Right atrium auricular region (tissue), 2 donors: ENCODE measurements around the gene KCTD18. TPM values are rescaled to one million over a fixed set of nuclear protein-coding genes. Genes with fewer than 3 reads are reported as not detected.
A peak's percentile ranks its signal among the peaks of the same experiment; 100 is the strongest.

ENCODE experiments used
- DNase-seq: peaks from one replicate; pipeline ENCODE4 v3.0.0-alpha.2; 2019; ENCODE audit warnings: low spot score
- H3K27ac ChIP-seq, 2 donors: fragments of 200-600 bp; sonication (generic); 1 replicate in 1 of 2; 2 replicates in 1 of 2; pipeline ENCODE4 v1.5.1; 2016 to 2019
- H3K27me3 ChIP-seq, 2 donors: fragments of 200-600 bp; sonication (generic); one replicate each; pipeline versions ENCODE4 v1.5.1 to v1.6.0; 2017 to 2019
- H3K36me3 ChIP-seq: fragments of 200-600 bp; sonication (generic); one replicate; pipeline ENCODE4 v1.5.1; 2016
- H3K4me1 ChIP-seq, 2 donors: fragments of 200-600 bp; sonication (generic); one replicate each; pipeline versions ENCODE4 v1.5.1 to v1.6.0; 2017 to 2019
- H3K4me3 ChIP-seq, 2 donors: fragments of 200-600 bp; sonication (generic); 1 replicate in 1 of 2; 2 replicates in 1 of 2; pipeline ENCODE4 v1.5.1; 2017 to 2019; ENCODE audit warnings: mild to moderate bottlenecking in 1 of 2, moderate library complexity in 1 of 2
- H3K9me3 ChIP-seq, 2 donors: fragments of 200-600 bp; sonication (generic); one replicate each; pipeline ENCODE4 v1.5.1; 2019
- total RNA-seq, 2 donors: library from RNA; depleted of rRNA; stranded (reverse); fragments of >200 nt; gene quantifications; one replicate each; pipeline ENCODE4 v1.1.0, GENCODE V29; 2016
- TF ChIP-seq, protein P1 (sequence below), 2 donors: fragments of 200-600 bp; sonication (generic); IDR thresholded peaks; one replicate each; pipeline ENCODE4 v1.5.1; 2019; ENCODE audit warnings: antibody characterized with exemption in 2 of 2

The KCTD18 gene
- 10 to 100 TPM; 11.9 to 16.4 TPM for total RNA-seq

DNA sequence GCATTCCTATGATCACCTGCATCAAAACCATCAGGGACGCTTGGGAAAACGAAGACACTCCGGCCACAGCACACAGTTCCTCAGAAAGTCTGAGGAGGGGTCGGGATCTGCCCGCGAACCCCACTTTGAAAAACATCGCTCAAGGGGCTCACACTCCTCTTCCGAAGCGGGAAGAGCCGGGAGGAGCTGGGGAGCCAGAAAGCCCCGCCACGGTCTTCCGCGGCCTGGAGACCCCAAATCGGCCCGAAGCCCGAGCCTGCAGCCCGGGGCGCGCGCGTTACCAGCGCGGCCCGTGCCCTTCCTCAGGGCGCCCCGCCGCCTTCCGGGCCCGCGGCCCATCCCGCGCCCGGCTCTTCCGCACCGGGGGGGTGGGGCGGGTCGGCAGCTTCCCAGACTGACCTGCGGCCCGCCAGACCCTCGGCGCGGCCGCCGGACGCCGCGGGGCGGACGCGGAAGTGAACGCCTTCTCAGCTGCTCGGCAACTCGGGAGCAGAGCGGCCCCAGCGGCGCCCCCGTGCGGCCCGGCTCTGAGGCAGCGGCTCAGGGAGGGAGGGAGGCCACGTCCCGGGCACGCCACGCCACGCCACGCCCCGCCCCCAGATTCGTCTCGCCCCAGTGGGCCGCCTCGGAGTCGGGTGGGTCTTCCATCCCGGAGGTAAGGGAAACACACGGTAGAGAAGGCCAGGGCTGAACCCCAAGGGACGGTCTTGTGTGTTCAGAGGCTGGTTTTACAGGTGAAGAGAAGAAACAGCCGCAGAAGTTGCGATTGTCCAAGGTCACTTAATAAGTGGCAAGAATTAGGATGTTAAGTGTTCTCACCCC, at the start of gene KCTD18:
TSS of gene KCTD18 (minus strand) at position 457 of the 822 bp plus-strand sequence. CDS start 3,052 bp downstream, outside the sequence.
- Histone ChIP-seq H3K9me3 (no peaks in the 10 kb centered on the region), H3K4me1 (peaks cover 0 to 19% of the 10 kb centered on the region in 2 donors), H3K36me3 (peaks cover 4% of the 10 kb centered on the region), H3K4me3 (peak within 1 kb of the TSS; percentile 88 to 93), H3K27me3 (no peaks in the 10 kb centered on the region), H3K27ac (peak within 1 kb of the TSS; percentile 87 to 88)
- peak; percentile 86 for DNase-seq
- TF ChIP-seq, protein P1, sequence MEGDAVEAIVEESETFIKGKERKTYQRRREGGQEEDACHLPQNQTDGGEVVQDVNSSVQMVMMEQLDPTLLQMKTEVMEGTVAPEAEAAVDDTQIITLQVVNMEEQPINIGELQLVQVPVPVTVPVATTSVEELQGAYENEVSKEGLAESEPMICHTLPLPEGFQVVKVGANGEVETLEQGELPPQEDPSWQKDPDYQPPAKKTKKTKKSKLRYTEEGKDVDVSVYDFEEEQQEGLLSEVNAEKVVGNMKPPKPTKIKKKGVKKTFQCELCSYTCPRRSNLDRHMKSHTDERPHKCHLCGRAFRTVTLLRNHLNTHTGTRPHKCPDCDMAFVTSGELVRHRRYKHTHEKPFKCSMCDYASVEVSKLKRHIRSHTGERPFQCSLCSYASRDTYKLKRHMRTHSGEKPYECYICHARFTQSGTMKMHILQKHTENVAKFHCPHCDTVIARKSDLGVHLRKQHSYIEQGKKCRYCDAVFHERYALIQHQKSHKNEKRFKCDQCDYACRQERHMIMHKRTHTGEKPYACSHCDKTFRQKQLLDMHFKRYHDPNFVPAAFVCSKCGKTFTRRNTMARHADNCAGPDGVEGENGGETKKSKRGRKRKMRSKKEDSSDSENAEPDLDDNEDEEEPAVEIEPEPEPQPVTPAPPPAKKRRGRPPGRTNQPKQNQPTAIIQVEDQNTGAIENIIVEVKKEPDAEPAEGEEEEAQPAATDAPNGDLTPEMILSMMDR (IDR thresholded peaks at IDR 0.05) = peak; percentile 83 to 92

DNA sequence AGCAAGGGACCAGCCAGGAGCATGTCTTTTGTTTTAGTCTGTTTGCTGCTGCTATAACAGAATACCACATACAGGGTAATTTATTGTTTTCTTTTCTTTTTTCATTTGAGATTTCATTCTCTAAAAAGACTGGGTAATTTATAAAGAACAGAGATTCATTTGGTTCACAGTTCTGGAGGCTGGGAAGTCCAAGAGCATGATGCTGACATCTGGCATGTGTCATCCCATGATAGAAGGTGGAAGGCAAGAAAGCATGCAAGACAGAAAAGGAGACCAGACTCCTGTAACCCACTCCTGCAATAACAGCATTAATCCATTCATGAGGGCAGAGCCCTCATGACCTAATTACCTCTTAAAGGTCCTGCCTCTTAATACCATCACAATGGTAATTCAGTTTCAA, 30.9 kb upstream of the KCTD18 start:
- no peak overlapping the region for H3K4me3 ChIP-seq
- no peaks in the 10 kb centered on the region for H3K36me3 ChIP-seq
- TF ChIP-seq, protein P1 (IDR thresholded peaks at IDR 0.05) = no peak
- no peak for DNase-seq
- H3K27ac ChIP-seq = no peak overlapping the region
- H3K4me1 ChIP-seq = no peaks in the 10 kb centered on the region
- no peaks in the 10 kb centered on the region for H3K9me3 ChIP-seq
- no peaks in the 10 kb centered on the region for H3K27me3 ChIP-seq

DNA sequence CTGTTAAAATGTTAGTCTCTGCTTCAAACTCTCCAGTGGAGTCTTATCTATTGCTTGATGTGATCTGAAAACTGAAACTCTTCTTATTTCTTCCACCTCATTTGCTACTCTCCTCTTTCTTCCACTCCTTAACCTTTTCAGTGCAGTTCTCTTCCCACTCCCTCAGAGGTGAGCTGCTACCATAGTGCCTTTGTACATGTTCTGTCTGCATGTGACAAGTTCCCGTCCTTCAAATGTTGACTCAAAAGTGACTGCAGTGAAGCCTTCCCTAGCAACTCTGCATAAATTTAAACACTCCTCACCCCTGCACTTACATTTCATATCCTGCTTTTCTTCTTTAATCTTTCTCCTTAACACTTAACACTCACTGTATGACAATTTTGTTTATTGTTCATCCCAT, 28.3 kb upstream of the KCTD18 start:
- Histone ChIP-seq H3K4me1 (no peaks in the 10 kb centered on the region), H3K27me3 (no peaks in the 10 kb centered on the region), H3K36me3 (no peaks in the 10 kb centered on the region), H3K4me3 (no peak overlapping the region), H3K27ac (no peak overlapping the region), H3K9me3 (no peaks in the 10 kb centered on the region)
- no peak for DNase-seq
- TF ChIP-seq, protein P1 (IDR thresholded peaks at IDR 0.05) = no peak

DNA sequence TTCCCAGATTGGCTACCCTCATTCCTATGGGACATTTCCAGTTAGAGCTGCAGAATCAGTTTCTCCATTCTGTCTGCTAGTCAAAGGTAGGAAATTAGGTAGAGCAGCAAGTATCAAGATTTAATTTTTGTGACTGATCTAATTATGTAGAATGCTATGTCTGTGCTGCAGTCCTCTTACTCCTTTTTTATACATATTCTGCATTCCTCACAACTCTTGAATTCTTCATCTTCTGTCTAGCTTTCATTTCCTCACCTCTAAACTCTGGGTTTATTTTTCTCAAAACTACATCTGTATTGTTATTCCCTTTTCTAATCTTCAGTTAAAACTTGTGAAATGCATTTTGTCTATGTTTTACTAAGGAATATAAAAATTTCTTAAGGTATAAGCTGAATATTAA, 24.7 kb upstream of the KCTD18 start:
- no peaks in the 10 kb centered on the region for H3K27me3 ChIP-seq
- no peak overlapping the region for H3K4me3 ChIP-seq
- H3K36me3 ChIP-seq = no peaks in the 10 kb centered on the region
- DNase-seq = no peak
- H3K4me1 ChIP-seq = no peaks in the 10 kb centered on the region
- H3K9me3 ChIP-seq = no peaks in the 10 kb centered on the region
- TF ChIP-seq, protein P1 (IDR thresholded peaks at IDR 0.05) = no peak
- no peak overlapping the region for H3K27ac ChIP-seq

DNA sequence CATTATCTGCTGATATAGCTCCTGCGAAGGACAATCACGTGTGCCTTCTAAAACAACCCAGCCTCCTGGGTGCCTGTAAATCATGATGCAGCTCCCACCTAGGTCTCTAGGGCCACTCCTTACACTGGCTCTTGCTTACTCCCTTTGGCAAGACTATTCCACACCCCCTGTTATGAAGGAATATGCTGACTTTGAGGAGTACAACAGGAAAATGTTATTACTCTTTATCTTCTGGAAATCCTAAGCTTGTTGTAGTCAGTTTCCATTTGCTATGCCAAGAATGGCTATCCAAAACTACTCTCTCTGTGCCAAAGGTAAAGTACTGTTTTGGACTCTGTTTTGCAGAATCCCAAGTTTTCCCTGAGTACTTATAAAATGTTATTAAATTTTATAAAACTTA, 23.9 kb upstream of the KCTD18 start:
- DNase-seq = no peak
- Histone ChIP-seq H3K9me3 (no peaks in the 10 kb centered on the region), H3K36me3 (no peaks in the 10 kb centered on the region), H3K27me3 (no peaks in the 10 kb centered on the region), H3K27ac (no peak overlapping the region), H3K4me3 (no peak overlapping the region), H3K4me1 (no peaks in the 10 kb centered on the region)
- TF ChIP-seq, protein P1 (IDR thresholded peaks at IDR 0.05) = no peak
